HUES6 (cell line): ENCODE data around the gene POLE2.
"Not testable (repeated sequence)": the region's sequence is repeated elsewhere in the genome, so short reads cannot be mapped to it uniquely, and the experiment has no call there.

Source experiments
- H3K27ac ChIP-seq: 2 replicates; pipeline ENCODE4 v1.7.0; 2013; ENCODE audit warnings: low read depth, mild to moderate bottlenecking, low read length, inconsistent platforms
- H3K27me3 ChIP-seq: 2 replicates; pipeline ENCODE4 v1.6.1; 2013; ENCODE audit warnings: low read length; ENCODE audit not compliant: control insufficient read depth, insufficient read depth
- H3K36me3 ChIP-seq: 2 replicates; pipeline ENCODE4 v1.6.1; 2013; ENCODE audit warnings: low read length; ENCODE audit not compliant: control insufficient read depth, insufficient read depth
- H3K4me1 ChIP-seq: 2 replicates; pipeline ENCODE4 v1.6.1; 2013; ENCODE audit warnings: low read length; ENCODE audit not compliant: control insufficient read depth, insufficient read depth
- H3K4me3 ChIP-seq: 2 replicates; pipeline ENCODE4 v1.5.1; 2013; ENCODE audit warnings: low read depth, low read length
- H3K9ac ChIP-seq: one replicate; pipeline ENCODE4 v1.6.1; 2013; ENCODE audit warnings: mild to moderate bottlenecking, low read length
- H3K9me3 ChIP-seq: 2 replicates; pipeline ENCODE4 v1.6.1; 2013; ENCODE audit warnings: low read depth, low read length; ENCODE audit not compliant: control insufficient read depth, insufficient read depth

Gene POLE2

GRCh38 chr14:49659526-49660455 is 28.2 kb downstream of the POLE2 start:
- Histone ChIP-seq H3K4me3 (no peak overlapping the region), H3K36me3 (peaks cover 7% of the 10 kb centered on the region), H3K4me1 (no peaks in the 10 kb centered on the region), H3K9ac (no peak overlapping the region), H3K9me3 (no peaks in the 10 kb centered on the region), H3K27me3 (no peaks in the 10 kb centered on the region), H3K27ac (no peak overlapping the region)

DNA sequence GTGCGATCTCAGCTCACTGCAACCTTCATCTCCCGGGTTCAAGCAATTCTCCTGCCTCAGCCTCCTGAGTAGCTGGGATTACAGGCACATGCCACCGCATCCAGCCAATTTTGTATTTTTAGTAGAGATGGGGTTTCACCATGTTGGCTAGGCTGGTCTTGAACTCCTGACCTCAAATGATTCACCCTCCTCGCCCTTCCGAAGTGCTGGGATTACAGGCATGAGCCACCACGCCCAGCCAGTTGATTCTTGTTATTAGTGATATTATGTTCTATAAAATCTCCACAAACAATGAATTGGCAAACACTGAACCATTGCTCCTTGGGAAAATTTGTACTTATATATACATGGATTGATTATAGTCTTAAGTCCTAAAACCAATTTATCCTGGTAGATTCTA is 30.5 kb downstream of the POLE2 start:
- not testable (repeated sequence) for H3K9ac ChIP-seq, H3K4me3 ChIP-seq

GRCh38 chr14:49654511-49654910 is 33.5 kb downstream of the POLE2 start:
- Histone ChIP-seq H3K9ac (no peak overlapping the region), H3K36me3 (peaks cover 38% of the 10 kb centered on the region), H3K4me1 (no peaks in the 10 kb centered on the region), H3K27ac (no peak overlapping the region), H3K4me3 (no peak overlapping the region), H3K9me3 (no peaks in the 10 kb centered on the region), H3K27me3 (no peaks in the 10 kb centered on the region)

More for the DNA sequence above, 30.5 kb downstream of the POLE2 start:
- peaks cover 11% of the 10 kb centered on the region for H3K36me3 ChIP-seq
- not testable (repeated sequence) for H3K27me3 ChIP-seq, H3K27ac ChIP-seq, H3K4me1 ChIP-seq, H3K9me3 ChIP-seq

- Histone ChIP-seq H3K4me1 (no peaks in the 10 kb centered on the region), H3K27me3 (no peaks in the 10 kb centered on the region), H3K9me3 (no peaks in the 10 kb centered on the region), H3K36me3 (peaks cover 39% of the 10 kb centered on the region), H3K4me3 (no peak overlapping the region), H3K27ac (no peak overlapping the region), H3K9ac (no peak overlapping the region)
Measured at GRCh38 chr14:49653508-49653907, 34.5 kb downstream of the POLE2 start.

DNA sequence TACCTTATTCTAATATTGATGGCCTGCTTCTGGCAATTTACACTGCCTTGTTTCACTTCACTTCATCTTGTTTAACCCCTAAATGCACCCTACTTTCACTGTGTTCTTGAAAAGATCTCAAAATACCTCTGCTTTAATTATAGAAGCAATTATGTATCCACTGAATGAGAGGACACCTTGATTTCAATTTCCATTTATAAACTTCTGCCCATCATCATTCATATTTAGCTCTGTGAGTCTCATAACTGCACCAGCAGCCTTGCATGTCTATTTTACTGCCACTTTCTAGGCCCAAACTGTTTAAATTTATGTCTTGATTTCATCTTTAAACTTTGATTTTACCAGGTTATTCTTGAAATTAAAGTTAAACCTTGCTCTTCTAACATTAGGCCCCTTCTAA is 45.9 kb downstream of the POLE2 start:
- H3K4me1 ChIP-seq, result 0 out of 2 replicates have a peak, but pooled peaks cover 4% of the 10 kb centered on the region
- no peaks in the 10 kb centered on the region for H3K9me3 ChIP-seq
- H3K36me3 ChIP-seq, result peaks cover 38% of the 10 kb centered on the region
- H3K4me3 ChIP-seq, result no peak overlapping the region
- H3K27ac ChIP-seq, result no peak overlapping the region
- H3K9ac ChIP-seq, result no peak overlapping the region
- H3K27me3 ChIP-seq, result no peaks in the 10 kb centered on the region

GRCh38 chr14:49641697-49642129 is 46.3 kb downstream of the POLE2 start:
- Histone ChIP-seq H3K27ac (no peak overlapping the region), H3K36me3 (peaks cover 34% of the 10 kb centered on the region), H3K9me3 (no peaks in the 10 kb centered on the region), H3K27me3 (no peaks in the 10 kb centered on the region), H3K4me1 (0 out of 2 replicates have a peak, but pooled peaks cover 4% of the 10 kb centered on the region), H3K4me3 (no peak overlapping the region), H3K9ac (no peak overlapping the region)

DNA sequence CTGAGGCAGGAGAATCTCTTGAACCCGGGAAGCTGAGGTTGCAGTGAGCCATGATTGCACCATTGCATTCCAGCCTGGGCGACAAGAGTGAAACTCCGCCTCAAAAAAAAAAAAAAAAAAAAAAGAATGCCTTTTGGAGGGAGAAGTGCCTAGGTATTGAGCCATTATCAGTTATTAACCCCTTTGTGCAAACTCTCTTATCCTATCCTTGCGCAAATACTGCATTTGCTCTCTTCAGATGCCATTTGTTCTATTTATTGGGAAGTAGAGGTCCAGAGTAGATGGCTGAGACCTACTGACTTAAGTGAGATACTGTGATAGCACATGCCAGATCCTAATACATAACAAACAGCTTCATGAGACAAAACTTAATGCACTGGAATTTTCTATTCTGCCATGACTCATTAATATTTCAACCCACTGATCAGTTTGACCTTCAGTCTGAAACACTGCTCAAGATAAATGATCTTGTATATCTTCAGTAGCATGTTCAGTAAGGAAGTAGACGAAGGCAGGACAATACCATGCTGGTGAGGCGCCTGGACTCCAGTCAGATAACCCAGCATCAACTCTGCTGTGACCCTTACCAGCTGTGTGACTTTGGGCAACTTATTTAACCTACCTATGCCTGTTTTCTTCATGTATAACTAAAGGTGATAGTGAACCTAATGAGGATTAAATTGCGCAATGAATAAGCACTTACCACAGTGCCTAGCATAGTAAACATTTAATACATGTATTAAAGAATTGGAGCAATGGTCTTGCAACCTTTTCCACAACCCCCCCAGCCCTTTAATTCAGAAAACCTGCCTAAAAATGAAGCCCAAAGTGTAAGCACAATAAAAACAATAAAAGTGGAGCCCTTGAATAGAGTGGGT is 47.2 kb downstream of the POLE2 start:
- Histone ChIP-seq H3K9me3 (no peaks in the 10 kb centered on the region), H3K36me3 (peaks cover 38% of the 10 kb centered on the region), H3K27ac (no peak overlapping the region), H3K4me3 (no peak overlapping the region), H3K27me3 (no peaks in the 10 kb centered on the region), H3K4me1 (0 out of 2 replicates have a peak, but pooled peaks cover 4% of the 10 kb centered on the region), H3K9ac (no peak overlapping the region)

GRCh38 chr14:49637534-49638078 is 50.4 kb downstream of the POLE2 start:
- H3K9me3 ChIP-seq, result no peaks in the 10 kb centered on the region
- H3K36me3 ChIP-seq, result peaks cover 28% of the 10 kb centered on the region
- H3K4me1 ChIP-seq, result 0 out of 2 replicates have a peak, but pooled peaks cover 4% of the 10 kb centered on the region
- no peak overlapping the region for H3K4me3 ChIP-seq
- H3K27me3 ChIP-seq, result no peaks in the 10 kb centered on the region
- no peak overlapping the region for H3K9ac ChIP-seq
- H3K27ac ChIP-seq, result no peak overlapping the region

GRCh38 chr14:49636866-49637265 is 51.1 kb downstream of the POLE2 start:
- H3K27ac ChIP-seq, result no peak overlapping the region
- H3K36me3 ChIP-seq, result peaks cover 24% of the 10 kb centered on the region
- H3K4me3 ChIP-seq, result no peak overlapping the region
- no peaks in the 10 kb centered on the region for H3K9me3 ChIP-seq
- H3K27me3 ChIP-seq, result no peaks in the 10 kb centered on the region
- 0 out of 2 replicates have a peak, but pooled peaks cover 4% of the 10 kb centered on the region for H3K4me1 ChIP-seq
- no peak overlapping the region for H3K9ac ChIP-seq

DNA sequence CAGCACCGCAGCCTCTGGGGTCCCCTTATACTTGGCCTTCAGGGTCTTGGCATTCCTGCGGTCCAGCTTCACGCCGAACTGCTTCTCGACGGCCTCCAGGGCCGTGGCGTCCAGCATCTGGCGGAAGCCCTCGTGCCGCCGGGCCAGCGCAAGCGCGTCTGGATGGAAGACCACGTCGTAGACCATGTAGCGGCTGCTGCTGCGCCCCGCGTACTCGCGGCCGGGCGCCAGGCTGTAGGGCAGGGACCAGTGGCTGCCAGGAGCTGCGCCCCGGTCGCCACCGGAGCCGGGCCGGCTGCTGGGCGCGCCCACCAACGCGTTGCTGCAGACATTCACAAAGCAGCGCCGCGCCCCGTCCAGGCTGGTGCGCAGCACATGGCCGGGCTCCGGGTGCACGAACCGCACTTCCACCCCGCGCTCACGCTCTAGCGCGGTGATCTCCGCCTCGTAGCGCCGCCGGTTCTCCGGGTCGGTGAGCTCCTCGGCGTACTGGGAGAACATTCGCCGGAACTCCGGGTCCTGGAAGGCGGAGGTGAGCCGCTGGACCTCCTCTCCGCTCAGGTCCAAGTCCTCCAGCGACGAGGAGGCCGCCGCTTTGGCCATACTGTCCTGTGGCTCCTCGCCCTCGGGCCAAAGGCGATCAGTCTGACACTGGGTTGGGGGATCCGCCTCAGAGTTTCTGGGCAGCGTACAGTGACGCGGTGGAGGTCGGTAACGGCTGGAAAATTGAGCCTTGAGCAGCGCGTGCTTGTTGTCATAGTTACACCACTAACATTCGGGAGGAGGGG is 53.3 kb downstream of the POLE2 start, which contains the start of gene DNAAF2:
DNAAF2 (minus strand) TSS at position 698 of the 788 bp plus-strand sequence; CDS start at position 603, 95 bp downstream.
- Histone ChIP-seq H3K27me3 (no peaks in the 10 kb centered on the region), H3K36me3 (peaks cover 30% of the 10 kb centered on the region), H3K9ac (peak within 1 kb of the TSS; percentile 91), H3K4me3 (peak within 1 kb of the TSS; percentile 90), H3K27ac (peak within 1 kb of the TSS; percentile 85), H3K4me1 (no peaks in the 10 kb centered on the region), H3K9me3 (no peaks in the 10 kb centered on the region)
